Thoracic aorta (tissue), 2 donors: ENCODE measurements around the gene SIPA1L2. TPM values are rescaled to one million over a fixed set of nuclear protein-coding genes. Genes with fewer than 3 reads are reported as not detected.

Experiments used
- ATAC-seq: fragments of 150-250 bp; one replicate; pipeline ENCODE4 v1.8.0; 2017; ENCODE audit warnings: low read depth; ENCODE audit not compliant: insufficient number of reproducible peaks, low FRiP score
- DNase-seq: peaks from one replicate; pipeline ENCODE4 v3.0.0-alpha.2; 2020; ENCODE audit warnings: low spot score
- H3K27ac ChIP-seq, 2 donors: fragments of 200-600 bp; sonication (generic); 1 replicate in 1 of 2; 2 replicates in 1 of 2; pipeline ENCODE4 v1.5.1; 2016; ENCODE audit warnings: mild to moderate bottlenecking in 2 of 2, moderate library complexity in 2 of 2
- H3K27me3 ChIP-seq: fragments of 200-600 bp; sonication (generic); replicated peaks from 2 replicates; pipeline ENCODE4 v1.6.0; 2016; ENCODE audit warnings: mild to moderate bottlenecking; ENCODE audit not compliant: insufficient read depth
- H3K36me3 ChIP-seq: fragments of 200-600 bp; sonication (generic); one replicate; pipeline ENCODE4 v1.5.1; 2016
- H3K4me1 ChIP-seq, 2 donors: fragments of 200-600 bp; sonication (generic); 1 replicate in 1 of 2; 2 replicates in 1 of 2; pipeline versions ENCODE4 v1.5.1 to v1.6.0; 2016; ENCODE audit warnings: low read depth in 2 of 2, mild to moderate bottlenecking in 1 of 2; ENCODE audit not compliant: control insufficient read depth in 1 of 2
- H3K4me3 ChIP-seq: fragments of 200-600 bp; sonication (generic); 2 replicates; pipeline ENCODE4 v1.5.1; 2016; ENCODE audit warnings: mild to moderate bottlenecking
- H3K9me3 ChIP-seq: fragments of 200-600 bp; sonication (generic); 2 replicates; pipeline ENCODE4 v1.5.1; 2016
- total RNA-seq, 2 donors: library from RNA; depleted of rRNA; stranded (reverse); fragments of >200 nt; gene quantifications; one replicate each; pipeline versions ENCODE4 v1.1.0 to v1.2.3, GENCODE V29; 2016
- TF ChIP-seq, protein P1 (sequence below): fragments of 200-600 bp; sonication (generic); IDR thresholded peaks from one replicate; pipeline ENCODE4 v1.5.1; 2019; ENCODE audit warnings: antibody characterized with exemption

SIPA1L2 gene
- total RNA-seq, 2 donors from 2014 or later = 13.0 to 20.4 TPM

DNA sequence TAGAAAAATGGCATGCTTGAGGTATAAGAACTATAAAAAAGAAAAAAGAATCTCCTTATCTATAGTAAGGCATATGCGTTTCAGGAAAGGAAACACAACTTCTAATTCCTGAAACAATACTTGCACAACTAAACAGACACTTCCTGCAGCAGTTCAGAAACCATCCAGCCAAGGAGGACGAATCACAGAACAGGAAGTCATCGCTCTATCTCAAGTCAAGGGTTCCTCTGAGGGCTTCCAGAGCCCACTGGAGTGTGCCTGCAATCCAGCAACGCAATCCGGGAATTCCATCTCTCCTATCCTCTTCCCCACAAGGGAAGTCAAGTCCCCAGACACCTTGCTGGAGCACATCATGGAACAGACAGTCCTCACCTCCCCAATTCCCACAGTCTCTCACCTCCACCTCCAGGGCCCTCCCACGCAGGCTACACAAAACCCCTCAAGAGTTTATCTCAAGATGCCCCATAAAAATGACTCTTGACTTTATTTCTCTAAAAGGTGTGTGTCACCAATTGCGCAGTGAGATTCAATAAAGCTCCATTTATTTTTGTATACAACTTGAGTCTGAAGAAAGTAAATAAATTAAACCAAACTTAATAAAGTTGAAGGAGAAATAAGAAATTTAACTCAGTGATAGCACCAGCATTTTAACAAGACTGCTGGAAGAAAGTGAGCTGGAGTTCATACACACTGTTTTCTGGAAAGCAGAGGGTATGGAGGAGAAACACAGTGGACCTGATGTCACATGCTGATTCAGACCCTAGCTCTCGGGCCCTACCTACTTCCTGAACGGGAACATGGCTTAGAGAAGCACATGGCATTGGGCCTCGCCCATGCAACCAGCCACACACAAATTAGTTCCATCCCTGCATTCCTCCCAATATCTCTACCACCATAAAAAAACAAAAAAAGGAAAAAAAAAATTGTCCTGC, 39.9 kb downstream of the SIPA1L2 start:
- H3K27me3 ChIP-seq = no peaks in the 10 kb centered on the region
- ATAC-seq (no peak), DNase-seq (no peak)
- TF ChIP-seq, protein P1, sequence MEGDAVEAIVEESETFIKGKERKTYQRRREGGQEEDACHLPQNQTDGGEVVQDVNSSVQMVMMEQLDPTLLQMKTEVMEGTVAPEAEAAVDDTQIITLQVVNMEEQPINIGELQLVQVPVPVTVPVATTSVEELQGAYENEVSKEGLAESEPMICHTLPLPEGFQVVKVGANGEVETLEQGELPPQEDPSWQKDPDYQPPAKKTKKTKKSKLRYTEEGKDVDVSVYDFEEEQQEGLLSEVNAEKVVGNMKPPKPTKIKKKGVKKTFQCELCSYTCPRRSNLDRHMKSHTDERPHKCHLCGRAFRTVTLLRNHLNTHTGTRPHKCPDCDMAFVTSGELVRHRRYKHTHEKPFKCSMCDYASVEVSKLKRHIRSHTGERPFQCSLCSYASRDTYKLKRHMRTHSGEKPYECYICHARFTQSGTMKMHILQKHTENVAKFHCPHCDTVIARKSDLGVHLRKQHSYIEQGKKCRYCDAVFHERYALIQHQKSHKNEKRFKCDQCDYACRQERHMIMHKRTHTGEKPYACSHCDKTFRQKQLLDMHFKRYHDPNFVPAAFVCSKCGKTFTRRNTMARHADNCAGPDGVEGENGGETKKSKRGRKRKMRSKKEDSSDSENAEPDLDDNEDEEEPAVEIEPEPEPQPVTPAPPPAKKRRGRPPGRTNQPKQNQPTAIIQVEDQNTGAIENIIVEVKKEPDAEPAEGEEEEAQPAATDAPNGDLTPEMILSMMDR = no peak
- no peaks in the 10 kb centered on the region for H3K9me3 ChIP-seq
- H3K36me3 ChIP-seq = no peaks in the 10 kb centered on the region
- peak overlapping the region in 1 of 2 donors; percentile 4 for H3K27ac ChIP-seq
- no peaks in the 10 kb centered on the region for H3K4me1 ChIP-seq
- H3K4me3 ChIP-seq = no peak overlapping the region

DNA sequence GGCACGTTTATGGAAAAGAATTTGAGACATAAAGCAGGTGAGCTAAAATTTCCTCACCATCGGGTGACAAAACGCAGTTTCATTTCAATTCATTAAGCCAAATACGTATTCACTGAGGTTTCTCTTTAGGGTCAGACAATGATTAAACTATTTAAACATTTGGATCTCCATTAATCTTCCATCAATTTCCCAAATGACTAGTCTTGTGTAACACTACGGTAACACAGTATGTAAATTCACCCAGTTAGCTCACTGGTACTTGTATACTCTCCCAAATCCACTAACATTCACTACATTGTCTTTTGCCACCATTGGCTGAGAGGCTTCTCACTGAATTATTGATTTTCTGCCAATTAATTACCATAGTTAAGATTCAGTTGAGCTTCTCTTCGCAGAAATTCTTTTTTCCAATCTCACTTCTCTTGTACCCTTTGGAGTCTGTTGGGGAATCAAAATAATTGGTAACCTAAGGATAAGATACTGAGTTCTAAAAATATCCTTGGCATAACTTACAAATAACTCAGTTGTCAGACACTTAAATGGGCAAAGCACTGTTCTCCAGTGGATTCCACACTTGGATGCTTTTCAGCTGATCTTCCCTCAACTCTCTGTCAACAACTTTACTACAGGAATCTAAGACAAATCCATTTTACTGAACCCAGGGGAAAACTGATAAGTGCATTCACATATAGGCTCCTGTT, 40.7 kb downstream of the SIPA1L2 start:
- Histone ChIP-seq H3K27ac (no peak overlapping the region), H3K9me3 (no peaks in the 10 kb centered on the region), H3K4me1 (no peaks in the 10 kb centered on the region), H3K36me3 (no peaks in the 10 kb centered on the region), H3K4me3 (no peak overlapping the region), H3K27me3 (no peaks in the 10 kb centered on the region)
- no peak for DNase-seq
- no peak for ATAC-seq
- TF ChIP-seq, protein P1 = no peak

- Histone ChIP-seq H3K9me3 (no peaks in the 10 kb centered on the region), H3K4me3 (no peak overlapping the region), H3K27me3 (no peaks in the 10 kb centered on the region), H3K27ac (no peak overlapping the region), H3K36me3 (no peaks in the 10 kb centered on the region), H3K4me1 (no peaks in the 10 kb centered on the region)
- no peak for ATAC-seq
- TF ChIP-seq, protein P1 = no peak
- DNase-seq = no peak
Observed at GRCh38 chr1:232587141-232588008, 42.6 kb downstream of the SIPA1L2 start.

GRCh38 chr1:232586679-232587078, 43.3 kb downstream of the SIPA1L2 start:
- ATAC-seq (no peak), DNase-seq (no peak)
- H3K9me3 ChIP-seq = no peaks in the 10 kb centered on the region
- H3K36me3 ChIP-seq = no peaks in the 10 kb centered on the region
- H3K4me3 ChIP-seq = no peak overlapping the region
- TF ChIP-seq, protein P1 = no peak
- no peak overlapping the region for H3K27ac ChIP-seq
- no peaks in the 10 kb centered on the region for H3K27me3 ChIP-seq
- no peaks in the 10 kb centered on the region for H3K4me1 ChIP-seq
